Stimulated activated CD4-positive, alpha-beta T cell treated with anti-CD3 and anti-CD28 coated beads, Interleukin-2, amount 100 ng/mL, for 24 hours (primary cell): Measurements from ENCODE around the gene ARHGAP32.

ENCODE experiments used
- DNase-seq, 2 donors: peaks; one replicate each; pipeline ENCODE4 v3.0.0-alpha.2; 2020

The ARHGAP32 gene

DNA sequence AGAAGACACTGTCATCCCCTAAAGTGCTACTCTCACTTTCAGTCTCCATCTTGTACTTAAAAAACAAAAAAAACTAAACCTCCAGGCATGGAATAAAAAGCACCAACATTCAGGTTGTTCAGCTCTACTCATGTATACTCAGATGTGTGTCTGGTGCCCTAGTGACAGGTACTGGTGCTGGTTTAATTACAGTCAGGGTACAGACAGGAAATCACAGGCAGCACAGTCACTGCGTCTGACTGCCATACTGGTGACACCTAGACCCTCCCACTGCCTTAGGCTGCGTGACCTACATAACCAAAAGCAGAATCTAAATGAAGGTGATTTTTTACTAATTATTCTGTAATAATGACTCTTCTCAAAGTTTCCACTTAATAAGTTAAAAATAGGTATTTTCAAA is at the start of gene ARHGAP32:
Gene ARHGAP32 (minus strand): TSS at position 176 of the 400 bp plus-strand sequence. CDS start 127 bp downstream, at position 49.
- DNase-seq = no peak

DNA sequence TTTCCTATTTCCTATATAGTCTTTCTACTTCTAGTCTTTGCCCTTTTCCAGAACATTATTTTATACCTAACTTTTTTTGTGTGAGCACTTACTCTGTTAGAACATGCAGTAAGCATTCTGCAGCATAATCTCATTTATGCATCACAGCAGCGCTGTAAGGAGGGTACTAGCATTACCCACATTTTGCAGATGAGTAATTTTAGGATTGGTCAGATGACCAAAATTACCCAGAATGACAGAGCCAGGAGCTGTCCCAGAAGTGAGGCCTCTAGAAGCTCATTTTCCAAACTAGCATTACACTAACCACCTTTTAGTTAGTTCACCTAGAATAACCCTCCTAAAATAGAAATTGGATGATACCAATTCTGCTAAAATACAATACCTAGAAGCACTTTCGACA is 47.1 kb upstream of the ARHGAP32 start:
- DNase-seq = no peak

- no peak for DNase-seq
Observed at GRCh38 chr11:129237880-129238638, 45.9 kb upstream of the ARHGAP32 start.

DNA sequence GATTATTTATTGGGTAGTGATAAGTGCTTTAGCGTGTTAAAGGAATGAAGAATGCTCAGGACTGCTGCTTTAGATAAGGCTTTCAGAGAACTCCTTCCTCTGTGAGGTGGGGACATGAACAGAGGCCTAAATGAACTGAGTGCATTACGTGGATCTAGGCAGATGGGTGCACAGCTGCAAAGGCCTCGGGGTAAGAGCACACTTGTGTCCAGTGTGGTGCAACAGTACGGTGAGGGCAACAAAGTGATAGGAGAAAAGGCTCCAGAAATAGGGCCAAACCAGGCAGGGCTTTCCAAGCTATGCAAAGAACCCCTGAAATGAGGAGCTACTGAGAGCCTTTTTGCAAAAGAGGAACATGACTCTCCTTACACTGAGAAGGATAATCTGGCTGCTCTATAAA is 45.3 kb upstream of the ARHGAP32 start:
- no peak for DNase-seq

GRCh38 chr11:129236850-129237249 is 44.7 kb upstream of the ARHGAP32 start:
- no peak for DNase-seq

DNA sequence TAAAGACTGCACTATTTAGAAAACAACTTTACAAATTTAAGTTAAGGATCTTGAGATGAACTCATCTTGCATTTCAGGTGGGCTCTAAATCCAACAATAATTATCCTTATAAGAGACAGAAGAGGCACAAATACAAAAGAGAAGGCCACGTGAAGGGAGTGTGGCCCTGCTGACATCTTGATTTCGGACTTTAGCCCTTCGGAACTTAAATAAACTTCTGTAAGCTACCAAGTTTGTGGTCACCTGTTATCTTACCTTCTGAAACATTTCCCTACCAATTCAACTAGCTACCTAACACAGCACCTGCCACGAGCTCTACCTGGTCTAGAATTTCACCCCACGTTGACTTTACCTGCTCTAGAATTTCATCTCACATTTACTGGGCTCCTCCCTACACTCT is 42.9 kb upstream of the ARHGAP32 start:
- DNase-seq = no peak

DNA sequence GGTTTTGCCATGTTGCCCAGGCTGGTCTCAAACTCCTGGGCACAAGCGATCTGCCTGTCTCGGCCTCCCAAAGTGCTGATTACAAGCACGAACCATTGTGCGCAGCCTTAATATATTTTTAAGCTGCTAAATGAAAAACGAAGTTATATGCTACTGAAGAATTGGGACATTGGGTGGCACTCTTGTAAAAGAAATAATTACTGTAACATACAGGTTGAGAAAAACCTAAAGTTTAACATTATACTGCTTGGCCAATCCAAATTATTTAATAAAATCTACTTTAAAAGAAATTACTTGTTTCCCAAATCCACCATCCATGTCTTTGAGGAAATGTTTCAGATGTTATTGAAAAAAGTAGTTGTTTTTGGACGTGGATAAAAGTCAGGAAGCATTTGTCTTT is 37.9 kb upstream of the ARHGAP32 start:
- DNase-seq = no peak

DNA sequence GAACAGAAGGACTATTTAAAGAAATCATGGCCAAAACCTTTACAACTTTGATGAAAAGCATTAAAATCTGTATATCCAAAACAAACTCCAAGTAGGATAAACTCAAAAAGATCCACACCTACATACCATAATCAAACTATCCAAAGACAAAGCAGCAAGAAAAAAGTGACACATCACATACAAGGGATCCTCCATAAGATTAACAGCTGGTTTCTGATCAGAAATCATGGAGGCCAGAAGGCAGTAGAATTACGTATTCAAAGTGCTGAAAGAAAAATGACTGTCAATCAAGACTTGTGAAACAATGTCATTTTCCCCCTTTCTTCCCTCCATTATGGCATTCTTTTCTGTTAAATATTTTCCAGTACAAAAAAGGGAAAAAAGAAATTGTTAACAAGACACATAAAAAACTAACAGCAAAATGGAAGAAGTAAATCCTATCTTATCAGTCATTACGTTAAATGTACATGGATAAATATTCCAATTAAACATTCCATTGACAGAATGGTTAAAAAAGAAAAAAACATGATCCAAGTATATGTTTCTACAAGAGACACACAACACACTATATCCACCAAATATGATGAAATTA is 34.2 kb upstream of the ARHGAP32 start:
- no peak for DNase-seq

- DNase-seq = no peak
Observed at GRCh38 chr11:129225190-129225589, 33.1 kb upstream of the ARHGAP32 start.

- DNase-seq = no peak
Observed at GRCh38 chr11:129224538-129224937, 32.4 kb upstream of the ARHGAP32 start.

DNA sequence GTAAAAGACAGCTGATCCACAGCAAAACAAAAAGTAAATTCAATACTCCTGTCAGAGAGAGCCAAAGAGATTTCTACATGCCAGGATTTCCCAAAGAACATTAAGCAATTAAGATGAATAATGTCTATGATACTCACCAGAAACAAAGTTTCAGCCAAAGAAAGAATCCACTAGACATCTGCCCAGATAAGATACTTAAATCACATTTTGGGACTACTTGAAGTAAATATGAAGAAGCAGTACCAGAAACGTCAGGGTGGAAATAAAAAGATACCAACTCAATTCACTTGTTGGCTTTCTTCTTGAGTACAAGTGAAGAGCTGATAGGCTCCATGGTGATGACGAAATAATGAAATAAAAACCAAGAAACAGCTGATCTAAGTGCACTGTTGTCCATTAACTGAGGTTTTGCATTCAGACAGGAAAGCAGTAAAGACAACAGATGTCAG is 31.6 kb upstream of the ARHGAP32 start:
- DNase-seq = no peak

DNA sequence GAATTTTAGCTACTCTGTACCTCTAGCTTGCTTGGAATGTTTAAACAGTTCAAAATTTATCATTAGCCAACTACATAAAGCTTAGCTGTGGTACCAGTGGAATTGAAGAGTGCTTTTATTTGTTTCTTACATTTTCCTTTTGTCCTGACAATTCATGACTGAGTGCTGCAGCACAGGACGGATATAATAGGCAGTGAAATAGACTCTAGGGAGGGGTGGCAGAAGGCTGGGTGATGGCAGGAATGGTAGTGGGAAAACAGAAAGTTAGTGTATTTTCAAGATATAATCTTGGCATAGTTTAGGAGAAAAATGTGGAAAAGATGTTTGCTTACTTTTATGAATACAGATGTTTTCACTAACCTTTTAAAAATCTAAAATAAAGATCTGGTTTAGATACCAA is 31.1 kb upstream of the ARHGAP32 start:
- no peak for DNase-seq

DNA sequence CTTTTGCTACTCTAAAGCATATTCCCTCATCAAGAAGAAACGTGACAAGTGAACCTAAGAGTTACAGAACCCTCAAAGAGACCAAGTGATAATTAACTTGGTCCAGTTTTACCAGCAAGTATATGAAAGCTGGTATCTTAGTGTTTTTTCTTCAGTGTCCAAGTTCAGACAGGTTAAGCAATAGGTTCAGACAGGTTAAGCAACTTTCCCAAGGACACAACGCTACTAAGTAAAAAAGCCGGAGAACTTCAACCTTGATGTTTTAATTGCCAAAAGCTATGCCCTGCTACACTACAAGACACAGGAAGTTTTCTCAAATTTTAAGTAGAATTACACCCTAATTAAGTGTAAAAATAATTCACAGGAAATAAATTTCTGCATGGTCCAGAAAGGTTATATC is 30.0 kb upstream of the ARHGAP32 start:
- DNase-seq = no peak

- DNase-seq = no peak
Observed at GRCh38 chr11:129215506-129216245, 23.6 kb upstream of the ARHGAP32 start.

DNA sequence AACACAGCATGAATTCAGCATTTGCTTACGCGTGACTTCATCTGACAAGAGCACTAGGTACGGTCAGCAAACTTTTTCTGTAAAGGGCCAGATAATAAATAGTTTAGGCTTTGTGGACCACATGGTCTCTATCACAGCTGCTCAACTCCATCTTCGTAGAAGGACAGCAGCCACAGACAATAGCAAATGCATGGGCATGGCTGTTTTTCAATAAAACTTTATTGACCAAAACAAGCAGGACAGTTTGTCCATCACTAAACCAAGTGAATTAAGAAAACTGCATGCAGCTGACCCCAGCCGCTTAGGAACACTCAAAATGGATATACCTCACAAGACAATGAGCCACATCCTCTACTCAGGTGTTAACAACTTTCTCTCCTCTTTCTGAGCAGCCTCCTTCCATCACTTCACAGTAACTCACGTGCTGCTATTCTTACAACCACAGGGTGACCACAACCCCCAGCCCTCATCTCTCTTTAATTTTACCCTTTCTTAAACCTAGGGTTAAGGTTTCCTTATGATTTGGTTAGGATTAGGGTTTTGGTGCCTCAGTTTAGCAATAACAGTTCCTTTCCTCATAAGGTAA is 22.7 kb upstream of the ARHGAP32 start:
- DNase-seq = no peak

- DNase-seq = no peak
Observed at GRCh38 chr11:129213261-129213660, 21.1 kb upstream of the ARHGAP32 start.

GRCh38 chr11:129211397-129211796 is 19.3 kb upstream of the ARHGAP32 start:
- DNase-seq = no peak

- no peak for DNase-seq
Observed at GRCh38 chr11:129210831-129211181, 18.7 kb upstream of the ARHGAP32 start.

DNA sequence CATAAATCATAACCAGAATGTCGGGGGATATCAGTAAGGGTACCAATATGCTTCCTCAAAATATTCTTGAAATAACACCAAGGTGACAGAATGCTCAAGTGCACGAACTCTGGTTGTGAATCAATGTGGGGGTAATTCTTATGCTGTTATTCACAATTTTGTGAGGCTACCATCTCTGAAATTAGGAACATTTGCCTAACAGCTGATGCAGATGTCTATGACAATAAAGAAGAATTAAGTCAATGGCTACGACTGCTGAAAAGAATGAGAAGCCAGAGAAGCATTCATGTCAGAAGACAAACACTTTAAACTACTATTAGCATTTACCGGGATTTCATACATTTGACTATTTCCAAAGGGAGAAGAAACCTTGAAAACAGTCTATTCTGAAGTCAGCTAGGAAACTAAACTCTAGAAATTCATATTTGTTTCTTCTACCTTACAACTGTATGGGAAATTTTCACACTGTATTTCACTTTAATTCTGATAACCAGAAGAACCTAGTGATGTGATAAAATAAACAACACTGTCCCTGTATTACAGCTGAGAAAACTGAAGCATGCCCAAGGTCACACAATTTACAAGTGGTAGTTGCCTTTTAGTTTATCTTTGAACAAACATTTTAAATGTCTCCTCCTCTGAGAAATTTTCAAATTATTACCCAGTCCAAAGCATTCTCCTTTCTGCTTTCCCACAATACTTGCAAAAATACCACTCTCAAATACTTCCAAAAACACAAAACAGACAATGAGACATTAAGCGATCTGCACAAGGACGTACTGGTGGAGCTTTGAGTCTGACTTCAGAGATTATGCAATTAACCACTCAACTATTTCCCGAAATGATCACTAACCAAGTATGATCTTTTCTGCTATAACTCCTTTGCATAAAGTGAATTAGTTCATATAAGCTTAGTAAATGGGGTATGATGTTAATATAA is 18.0 kb upstream of the ARHGAP32 start:
- DNase-seq = no peak

GRCh38 chr11:129208863-129209262 is 16.7 kb upstream of the ARHGAP32 start:
- no peak for DNase-seq

DNA sequence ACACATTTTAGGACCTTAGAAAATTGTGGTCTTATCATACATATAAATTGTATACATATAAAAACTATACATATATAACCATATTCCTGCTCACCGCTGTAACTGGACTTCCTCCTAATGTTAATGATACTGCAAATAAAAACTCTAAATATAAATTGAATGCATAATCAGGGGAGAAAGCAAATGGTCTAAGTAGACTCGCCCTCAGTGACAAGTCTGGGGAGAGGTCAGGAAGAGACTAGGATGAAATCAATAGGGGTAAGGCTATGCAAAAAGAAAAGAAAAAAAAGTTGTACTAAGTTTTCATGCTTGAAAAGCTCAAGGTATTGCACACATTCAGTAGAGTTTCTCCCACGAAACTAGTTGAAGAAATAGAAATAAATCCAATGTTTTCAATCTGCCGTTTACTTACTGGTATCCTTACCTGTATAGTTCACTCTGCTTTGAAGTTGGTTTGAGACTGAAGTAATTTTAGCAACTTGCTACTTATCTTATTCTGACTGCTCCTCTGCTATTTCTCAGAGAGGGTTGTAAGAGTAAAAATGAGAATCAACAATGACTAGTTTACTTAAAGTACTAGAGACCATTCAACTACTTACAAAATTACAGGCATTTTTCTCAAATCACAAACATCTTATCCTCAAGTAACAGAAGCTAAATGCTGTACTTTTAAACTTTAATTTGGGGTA is 12.2 kb upstream of the ARHGAP32 start:
- no peak for DNase-seq

DNA sequence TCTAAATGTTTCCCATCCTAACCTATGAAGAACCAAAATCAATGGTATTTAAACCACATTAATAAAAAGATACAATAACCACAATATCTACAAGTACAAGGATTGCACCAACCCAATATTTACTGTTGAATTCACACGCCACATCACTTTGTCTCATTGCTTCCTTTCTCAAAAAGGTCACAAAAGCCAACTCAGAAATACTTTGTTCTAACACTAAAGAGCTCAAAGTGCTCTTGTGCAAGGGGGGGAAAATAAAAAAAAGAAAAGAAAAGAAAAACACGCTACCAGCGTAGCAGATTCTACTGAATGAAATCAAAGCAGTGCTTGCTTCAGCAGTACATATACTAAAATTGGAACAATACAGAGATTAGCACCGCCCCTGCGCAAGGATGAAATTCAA is 10.5 kb upstream of the ARHGAP32 start:
- DNase-seq = no peak
